ENCODE measurements around the gene TTC9. TPM values are rescaled to one million over a fixed set of nuclear protein-coding genes. Genes with fewer than 3 reads are reported as not detected.

Gene TTC9
- total and polyA plus RNA-seq, 10 of the 15 experiments (the other 5 are each of a cell fraction or from before 2014, with no cell fraction given) = 0.87 to 15.8 (median 7.8) TPM

GRCh38 chr14:70646705-70647104 lies 5.0 kb downstream of the TTC9 start (continued):
- TF ChIP-seq SPI1 (IDR thresholded peaks at IDR 0.05; ENCODE audit: borderline replicate concordance, insufficient read depth, low read depth, low read length) = no peak
- no peak for TF ChIP-seq ZBTB40 (IDR thresholded peaks at IDR 0.05; ENCODE audit: borderline replicate concordance)
- TF ChIP-seq SMARCA5 (IDR thresholded peaks at IDR 0.05) = no peak
- no peak for TF ChIP-seq TCF12 (IDR thresholded peaks at IDR 0.05; ENCODE audit: low read depth, low read length)
- TF ChIP-seq NR2C1 (IDR thresholded peaks at IDR 0.05) = no peak
- TF ChIP-seq CREM (IDR thresholded peaks at IDR 0.05; ENCODE audit: low read depth) = no peak
- TF ChIP-seq, protein P1, sequence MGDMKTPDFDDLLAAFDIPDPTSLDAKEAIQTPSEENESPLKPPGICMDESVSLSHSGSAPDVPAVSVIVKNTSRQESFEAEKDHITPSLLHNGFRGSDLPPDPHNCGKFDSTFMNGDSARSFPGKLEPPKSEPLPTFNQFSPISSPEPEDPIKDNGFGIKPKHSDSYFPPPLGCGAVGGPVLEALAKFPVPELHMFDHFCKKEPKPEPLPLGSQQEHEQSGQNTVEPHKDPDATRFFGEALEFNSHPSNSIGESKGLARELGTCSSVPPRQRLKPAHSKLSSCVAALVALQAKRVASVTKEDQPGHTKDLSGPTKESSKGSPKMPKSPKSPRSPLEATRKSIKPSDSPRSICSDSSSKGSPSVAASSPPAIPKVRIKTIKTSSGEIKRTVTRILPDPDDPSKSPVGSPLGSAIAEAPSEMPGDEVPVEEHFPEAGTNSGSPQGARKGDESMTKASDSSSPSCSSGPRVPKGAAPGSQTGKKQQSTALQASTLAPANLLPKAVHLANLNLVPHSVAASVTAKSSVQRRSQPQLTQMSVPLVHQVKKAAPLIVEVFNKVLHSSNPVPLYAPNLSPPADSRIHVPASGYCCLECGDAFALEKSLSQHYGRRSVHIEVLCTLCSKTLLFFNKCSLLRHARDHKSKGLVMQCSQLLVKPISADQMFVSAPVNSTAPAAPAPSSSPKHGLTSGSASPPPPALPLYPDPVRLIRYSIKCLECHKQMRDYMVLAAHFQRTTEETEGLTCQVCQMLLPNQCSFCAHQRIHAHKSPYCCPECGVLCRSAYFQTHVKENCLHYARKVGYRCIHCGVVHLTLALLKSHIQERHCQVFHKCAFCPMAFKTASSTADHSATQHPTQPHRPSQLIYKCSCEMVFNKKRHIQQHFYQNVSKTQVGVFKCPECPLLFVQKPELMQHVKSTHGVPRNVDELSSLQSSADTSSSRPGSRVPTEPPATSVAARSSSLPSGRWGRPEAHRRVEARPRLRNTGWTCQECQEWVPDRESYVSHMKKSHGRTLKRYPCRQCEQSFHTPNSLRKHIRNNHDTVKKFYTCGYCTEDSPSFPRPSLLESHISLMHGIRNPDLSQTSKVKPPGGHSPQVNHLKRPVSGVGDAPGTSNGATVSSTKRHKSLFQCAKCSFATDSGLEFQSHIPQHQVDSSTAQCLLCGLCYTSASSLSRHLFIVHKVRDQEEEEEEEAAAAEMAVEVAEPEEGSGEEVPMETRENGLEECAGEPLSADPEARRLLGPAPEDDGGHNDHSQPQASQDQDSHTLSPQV (IDR thresholded peaks at IDR 0.05) = no peak
- no peak for TF ChIP-seq CEBPB (IDR thresholded peaks at IDR 0.05; ENCODE audit: borderline replicate concordance in 1 of 2, low read depth in 2 of 2, low read length in 2 of 2)
- no peak for TF ChIP-seq EGR1 (IDR thresholded peaks at IDR 0.05; ENCODE audit: borderline replicate concordance in 1 of 2, low read depth in 2 of 2, low read length in 2 of 2)
- no peak for TF ChIP-seq BCLAF1 (IDR thresholded peaks at IDR 0.05)
- no peak for TF ChIP-seq TAF1 (IDR thresholded peaks at IDR 0.05; ENCODE audit: borderline replicate concordance, low read depth, low read length)
- TF ChIP-seq CREB1 (IDR thresholded peaks at IDR 0.05; ENCODE audit: low read depth) = no peak

All from GM12878 (cell line).